ENCODE results near the gene CENPX.

DNA sequence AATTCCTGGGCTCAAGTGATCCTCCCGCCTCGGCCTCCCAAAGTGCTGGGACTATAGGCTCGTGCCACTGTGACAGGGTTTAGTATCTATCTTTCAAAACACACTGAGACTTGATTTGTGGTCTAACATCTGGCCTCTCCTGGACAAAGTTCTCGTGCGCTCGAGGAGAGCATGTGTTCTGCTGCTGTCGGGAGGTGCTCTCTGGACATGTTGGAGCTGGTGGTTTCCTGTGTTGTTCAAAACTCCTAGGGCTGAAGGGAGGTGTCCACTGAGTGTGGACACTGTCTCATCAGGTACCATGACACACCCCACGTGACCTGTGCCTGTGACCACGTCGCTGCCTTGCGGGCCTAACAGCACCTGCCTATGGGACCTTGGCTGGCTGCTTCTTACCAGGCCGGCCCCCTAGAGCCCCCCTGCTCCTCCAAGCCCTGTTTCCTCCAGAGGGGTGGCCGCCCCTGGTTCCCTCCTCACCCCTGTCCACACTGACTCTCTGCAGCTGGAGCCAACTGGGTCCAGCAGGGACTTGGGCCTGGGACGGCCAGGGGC is 23.3 kb upstream of the CENPX start:
- no peak for TF ChIP-seq ZNF8 (CRISPR knock-in tag; IDR thresholded peaks at IDR 0.05)
- no peak for TF ChIP-seq OSR1 (CRISPR knock-in tag; IDR thresholded peaks at IDR 0.05)
- TF ChIP-seq ZFP3 (CRISPR knock-in tag; IDR thresholded peaks at IDR 0.05), result no peak
- no peak for TF ChIP-seq SNAI2 (CRISPR knock-in tag; IDR thresholded peaks at IDR 0.05)
- no peak for TF ChIP-seq RARB (CRISPR knock-in tag; IDR thresholded peaks at IDR 0.05)
- no peak for TF ChIP-seq ZNF70 (CRISPR knock-in tag; IDR thresholded peaks at IDR 0.05)
- TF ChIP-seq, protein P1, sequence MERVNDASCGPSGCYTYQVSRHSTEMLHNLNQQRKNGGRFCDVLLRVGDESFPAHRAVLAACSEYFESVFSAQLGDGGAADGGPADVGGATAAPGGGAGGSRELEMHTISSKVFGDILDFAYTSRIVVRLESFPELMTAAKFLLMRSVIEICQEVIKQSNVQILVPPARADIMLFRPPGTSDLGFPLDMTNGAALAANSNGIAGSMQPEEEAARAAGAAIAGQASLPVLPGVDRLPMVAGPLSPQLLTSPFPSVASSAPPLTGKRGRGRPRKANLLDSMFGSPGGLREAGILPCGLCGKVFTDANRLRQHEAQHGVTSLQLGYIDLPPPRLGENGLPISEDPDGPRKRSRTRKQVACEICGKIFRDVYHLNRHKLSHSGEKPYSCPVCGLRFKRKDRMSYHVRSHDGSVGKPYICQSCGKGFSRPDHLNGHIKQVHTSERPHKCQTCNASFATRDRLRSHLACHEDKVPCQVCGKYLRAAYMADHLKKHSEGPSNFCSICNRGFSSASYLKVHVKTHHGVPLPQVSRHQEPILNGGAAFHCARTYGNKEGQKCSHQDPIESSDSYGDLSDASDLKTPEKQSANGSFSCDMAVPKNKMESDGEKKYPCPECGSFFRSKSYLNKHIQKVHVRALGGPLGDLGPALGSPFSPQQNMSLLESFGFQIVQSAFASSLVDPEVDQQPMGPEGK (CRISPR knock-in tag; IDR thresholded peaks at IDR 0.05; ENCODE audit: borderline replicate concordance), result no peak
- no peak for TF ChIP-seq TCF4 (CRISPR knock-in tag; IDR thresholded peaks at IDR 0.05; ENCODE audit: borderline replicate concordance)
- TF ChIP-seq ISL1 (CRISPR knock-in tag; IDR thresholded peaks at IDR 0.05), result no peak
- no peak for TF ChIP-seq PPARA (CRISPR knock-in tag; IDR thresholded peaks at IDR 0.05; ENCODE audit: borderline replicate concordance)
- TF ChIP-seq ZFP30 (CRISPR knock-in tag; IDR thresholded peaks at IDR 0.05), result no peak
- TF ChIP-seq ARNTL (CRISPR knock-in tag; IDR thresholded peaks at IDR 0.05; ENCODE audit: borderline replicate concordance, low read depth), result no peak
- TF ChIP-seq CREB5 (CRISPR knock-in tag; IDR thresholded peaks at IDR 0.05; ENCODE audit: low read depth), result no peak
- TF ChIP-seq CSRNP3 (CRISPR knock-in tag; IDR thresholded peaks at IDR 0.05), result no peak
